Measurements from ENCODE around the gene PARP15.

The PARP15 gene

DNA sequence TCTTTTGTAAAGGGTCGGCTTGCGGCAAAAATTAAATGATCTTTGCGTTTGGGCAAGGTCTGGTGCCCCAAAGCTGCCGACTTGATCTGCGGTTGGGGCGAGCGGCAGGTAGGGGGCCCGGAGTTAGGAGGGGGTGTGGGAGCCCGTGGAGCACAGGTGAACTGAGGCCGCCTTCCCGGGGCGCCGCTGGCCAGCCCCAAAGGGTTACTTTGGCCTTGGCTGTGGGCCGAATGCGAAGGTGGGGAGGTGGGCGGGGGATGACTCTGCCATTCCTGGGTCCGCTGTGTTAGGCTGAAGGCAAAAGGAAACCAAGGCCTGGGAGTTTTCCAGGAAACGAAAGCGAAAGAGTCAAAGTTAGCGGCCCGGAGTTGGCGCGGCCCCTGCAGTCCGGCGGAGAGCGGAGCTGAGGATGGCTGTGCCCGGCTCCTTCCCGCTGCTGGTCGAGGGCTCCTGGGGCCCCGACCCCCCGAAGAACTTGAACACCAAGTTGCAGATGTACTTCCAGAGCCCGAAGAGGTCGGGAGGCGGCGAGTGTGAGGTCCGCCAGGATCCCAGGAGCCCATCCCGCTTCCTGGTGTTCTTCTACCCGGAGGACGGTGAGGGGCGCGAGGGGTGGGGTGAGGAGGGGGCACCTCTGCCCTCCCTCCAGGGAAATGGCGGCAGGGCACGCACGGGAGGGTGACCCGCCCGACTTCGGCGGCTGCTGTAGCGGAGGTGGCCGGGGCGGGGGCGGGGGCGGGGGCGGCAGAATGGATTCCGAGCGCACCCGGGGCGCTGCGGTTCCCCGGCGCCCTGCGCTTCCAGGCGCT, 103.2 kb downstream of the PARP15 start, which contains the start of gene PARP14:
PARP14 (plus strand) TSS at position 365 of the 809 bp plus-strand sequence; CDS start at position 410, 45 bp downstream.
- TF ChIP-seq RAD21 (IDR thresholded peaks at IDR 0.05; ENCODE audit: low read depth) (no peak), CREB1 (IDR thresholded peaks at IDR 0.05; ENCODE audit: low read depth) (no peak), ZBTB7A (IDR thresholded peaks at IDR 0.05; ENCODE audit: low read depth) (no peak), TEAD4 (IDR thresholded peaks at IDR 0.05) (no peak), TAF1 (IDR thresholded peaks at IDR 0.05; ENCODE audit: low read depth) (no peak), NFIC (IDR thresholded peaks at IDR 0.05) (no peak), TCF12 (IDR thresholded peaks at IDR 0.05; ENCODE audit: low read depth) (no peak), EP300 (IDR thresholded peaks at IDR 0.05; ENCODE audit: borderline replicate concordance) (no peak), EGR1 (IDR thresholded peaks at IDR 0.05) (no peak), CEBPB (IDR thresholded peaks at IDR 0.05) (no peak), FOXM1 (IDR thresholded peaks at IDR 0.05; ENCODE audit: borderline replicate concordance, low read depth) (no peak), YY1 (IDR thresholded peaks at IDR 0.05; ENCODE audit: low read depth) (no peak)
- TF ChIP-seq, protein P1, sequence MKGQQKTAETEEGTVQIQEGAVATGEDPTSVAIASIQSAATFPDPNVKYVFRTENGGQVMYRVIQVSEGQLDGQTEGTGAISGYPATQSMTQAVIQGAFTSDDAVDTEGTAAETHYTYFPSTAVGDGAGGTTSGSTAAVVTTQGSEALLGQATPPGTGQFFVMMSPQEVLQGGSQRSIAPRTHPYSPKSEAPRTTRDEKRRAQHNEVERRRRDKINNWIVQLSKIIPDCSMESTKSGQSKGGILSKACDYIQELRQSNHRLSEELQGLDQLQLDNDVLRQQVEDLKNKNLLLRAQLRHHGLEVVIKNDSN (IDR thresholded peaks at IDR 0.05) = no peak
- TF ChIP-seq, protein P2, sequence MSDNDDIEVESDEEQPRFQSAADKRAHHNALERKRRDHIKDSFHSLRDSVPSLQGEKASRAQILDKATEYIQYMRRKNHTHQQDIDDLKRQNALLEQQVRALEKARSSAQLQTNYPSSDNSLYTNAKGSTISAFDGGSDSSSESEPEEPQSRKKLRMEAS (IDR thresholded peaks at IDR 0.05) = no peak
- TF ChIP-seq, protein P3, sequence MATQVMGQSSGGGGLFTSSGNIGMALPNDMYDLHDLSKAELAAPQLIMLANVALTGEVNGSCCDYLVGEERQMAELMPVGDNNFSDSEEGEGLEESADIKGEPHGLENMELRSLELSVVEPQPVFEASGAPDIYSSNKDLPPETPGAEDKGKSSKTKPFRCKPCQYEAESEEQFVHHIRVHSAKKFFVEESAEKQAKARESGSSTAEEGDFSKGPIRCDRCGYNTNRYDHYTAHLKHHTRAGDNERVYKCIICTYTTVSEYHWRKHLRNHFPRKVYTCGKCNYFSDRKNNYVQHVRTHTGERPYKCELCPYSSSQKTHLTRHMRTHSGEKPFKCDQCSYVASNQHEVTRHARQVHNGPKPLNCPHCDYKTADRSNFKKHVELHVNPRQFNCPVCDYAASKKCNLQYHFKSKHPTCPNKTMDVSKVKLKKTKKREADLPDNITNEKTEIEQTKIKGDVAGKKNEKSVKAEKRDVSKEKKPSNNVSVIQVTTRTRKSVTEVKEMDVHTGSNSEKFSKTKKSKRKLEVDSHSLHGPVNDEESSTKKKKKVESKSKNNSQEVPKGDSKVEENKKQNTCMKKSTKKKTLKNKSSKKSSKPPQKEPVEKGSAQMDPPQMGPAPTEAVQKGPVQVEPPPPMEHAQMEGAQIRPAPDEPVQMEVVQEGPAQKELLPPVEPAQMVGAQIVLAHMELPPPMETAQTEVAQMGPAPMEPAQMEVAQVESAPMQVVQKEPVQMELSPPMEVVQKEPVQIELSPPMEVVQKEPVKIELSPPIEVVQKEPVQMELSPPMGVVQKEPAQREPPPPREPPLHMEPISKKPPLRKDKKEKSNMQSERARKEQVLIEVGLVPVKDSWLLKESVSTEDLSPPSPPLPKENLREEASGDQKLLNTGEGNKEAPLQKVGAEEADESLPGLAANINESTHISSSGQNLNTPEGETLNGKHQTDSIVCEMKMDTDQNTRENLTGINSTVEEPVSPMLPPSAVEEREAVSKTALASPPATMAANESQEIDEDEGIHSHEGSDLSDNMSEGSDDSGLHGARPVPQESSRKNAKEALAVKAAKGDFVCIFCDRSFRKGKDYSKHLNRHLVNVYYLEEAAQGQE (IDR thresholded peaks at IDR 0.05; ENCODE audit: low read depth) = no peak

DNA sequence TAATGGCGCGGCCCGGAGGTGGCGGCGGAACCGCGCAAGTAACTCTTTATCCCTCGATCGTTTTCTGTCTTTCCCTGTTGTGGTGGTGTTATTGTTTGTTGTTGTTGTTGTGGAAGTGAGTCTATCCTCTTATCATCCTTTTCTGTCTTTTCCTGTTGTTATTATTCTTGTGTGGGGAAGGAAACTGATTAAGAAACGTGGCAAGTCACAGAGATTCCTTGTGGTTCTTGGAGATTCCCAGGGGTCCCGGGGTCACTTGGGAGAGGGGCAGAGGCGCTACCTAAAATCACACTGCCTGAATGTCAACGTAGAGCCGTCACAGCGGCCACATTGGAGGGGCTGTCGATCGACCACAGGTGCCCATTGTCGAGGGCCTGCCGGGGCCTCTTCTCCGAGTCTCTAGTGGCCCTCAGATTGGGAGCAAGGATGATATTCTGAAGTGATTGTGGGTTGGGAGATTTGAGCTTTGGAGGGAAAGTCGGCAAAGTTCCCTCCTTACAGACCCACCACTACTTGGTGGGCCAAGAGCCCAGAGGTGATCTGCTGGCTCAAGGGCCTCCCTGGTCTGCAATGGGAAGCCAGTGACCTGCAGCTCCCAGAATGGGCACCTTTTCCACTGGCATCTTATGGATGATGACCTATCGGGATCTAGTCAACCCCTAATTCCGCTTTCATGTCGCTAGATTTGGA, 104.0 kb downstream of the PARP15 start:
- TF ChIP-seq ZBTB7A (IDR thresholded peaks at IDR 0.05; ENCODE audit: low read depth) = no peak
- no peak for TF ChIP-seq CREB1 (IDR thresholded peaks at IDR 0.05; ENCODE audit: low read depth)
- no peak for TF ChIP-seq YY1 (IDR thresholded peaks at IDR 0.05; ENCODE audit: low read depth)
- TF ChIP-seq, protein P1 (IDR thresholded peaks at IDR 0.05) = no peak
- TF ChIP-seq TCF12 (IDR thresholded peaks at IDR 0.05; ENCODE audit: low read depth) = no peak
- TF ChIP-seq EP300 (IDR thresholded peaks at IDR 0.05; ENCODE audit: borderline replicate concordance) = no peak
- no peak for TF ChIP-seq FOXM1 (IDR thresholded peaks at IDR 0.05; ENCODE audit: borderline replicate concordance, low read depth)

DNA sequence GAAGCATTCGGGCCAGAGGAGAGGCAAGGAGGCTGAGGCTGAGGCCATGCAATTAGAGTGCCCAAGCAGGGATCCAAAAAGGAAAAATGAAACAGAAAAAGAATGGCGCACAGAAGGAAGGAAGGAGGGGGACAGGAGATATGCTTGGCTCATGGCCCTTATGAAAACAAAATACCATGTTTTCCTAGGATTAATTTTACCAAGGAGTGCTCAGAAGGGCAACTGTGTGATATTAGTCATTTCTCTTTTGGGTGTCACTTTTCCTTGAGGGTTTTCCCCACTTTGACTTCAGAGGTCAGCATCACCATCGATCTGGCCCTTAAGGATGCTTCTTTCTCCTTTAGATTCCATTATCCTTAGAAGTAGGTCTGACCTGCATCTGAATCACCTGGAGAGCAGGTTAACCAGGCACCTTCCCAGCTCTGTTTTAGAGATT, 104.5 kb downstream of the PARP15 start:
- no peak for TF ChIP-seq NFIC (IDR thresholded peaks at IDR 0.05)
- TF ChIP-seq, protein P2 (IDR thresholded peaks at IDR 0.05) = no peak
- no peak for TF ChIP-seq RAD21 (IDR thresholded peaks at IDR 0.05; ENCODE audit: low read depth)
- TF ChIP-seq TEAD4 (IDR thresholded peaks at IDR 0.05) = no peak
- TF ChIP-seq EP300 (IDR thresholded peaks at IDR 0.05; ENCODE audit: borderline replicate concordance) = no peak
- TF ChIP-seq EGR1 (IDR thresholded peaks at IDR 0.05) = no peak
- no peak for TF ChIP-seq FOXM1 (IDR thresholded peaks at IDR 0.05; ENCODE audit: borderline replicate concordance, low read depth)
- no peak for TF ChIP-seq CEBPB (IDR thresholded peaks at IDR 0.05)
- TF ChIP-seq, protein P3 (IDR thresholded peaks at IDR 0.05; ENCODE audit: low read depth) = no peak
- TF ChIP-seq ZBTB7A (IDR thresholded peaks at IDR 0.05; ENCODE audit: low read depth) = no peak
- TF ChIP-seq, protein P1 (IDR thresholded peaks at IDR 0.05) = no peak
- no peak for TF ChIP-seq YY1 (IDR thresholded peaks at IDR 0.05; ENCODE audit: low read depth)
- no peak for TF ChIP-seq TAF1 (IDR thresholded peaks at IDR 0.05; ENCODE audit: low read depth)
- TF ChIP-seq CREB1 (IDR thresholded peaks at IDR 0.05; ENCODE audit: low read depth) = no peak

DNA sequence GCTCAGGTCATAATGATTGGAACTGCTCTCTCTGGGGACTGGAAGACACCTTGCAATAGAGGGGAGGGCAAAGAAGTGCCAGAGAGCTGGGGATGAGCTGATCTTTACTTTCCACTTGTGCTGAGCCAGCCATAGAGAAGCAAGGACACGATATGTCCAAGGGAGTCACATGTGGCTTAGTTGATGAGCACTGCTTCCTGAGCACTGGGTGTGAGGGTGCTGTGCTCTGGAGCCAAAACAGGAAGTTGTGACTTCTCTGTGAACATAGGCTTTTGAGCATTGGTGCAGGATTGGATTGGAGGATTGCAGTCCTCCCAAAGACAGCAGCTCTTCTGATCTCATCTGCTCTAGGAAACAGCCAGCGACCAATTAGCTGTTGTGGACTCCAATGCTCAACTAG, 109.8 kb downstream of the PARP15 start:
- TF ChIP-seq CEBPB (IDR thresholded peaks at IDR 0.05) = no peak
- no peak for TF ChIP-seq EP300 (IDR thresholded peaks at IDR 0.05; ENCODE audit: borderline replicate concordance)
- no peak for TF ChIP-seq TCF12 (IDR thresholded peaks at IDR 0.05; ENCODE audit: low read depth)
- no peak for TF ChIP-seq NFIC (IDR thresholded peaks at IDR 0.05)

All from Ishikawa (cell line).